ENCODE measurements around the gene PDK2. TPM values are rescaled to one million over a fixed set of nuclear protein-coding genes. Genes with fewer than 3 reads are reported as not detected.

PDK2 gene
- total and polyA plus RNA-seq, 9 of the 15 experiments (the other 6 are each of a cell fraction or from before 2014, with no cell fraction given), result 0.03 to 2.5 (median 1.4) TPM

DNA sequence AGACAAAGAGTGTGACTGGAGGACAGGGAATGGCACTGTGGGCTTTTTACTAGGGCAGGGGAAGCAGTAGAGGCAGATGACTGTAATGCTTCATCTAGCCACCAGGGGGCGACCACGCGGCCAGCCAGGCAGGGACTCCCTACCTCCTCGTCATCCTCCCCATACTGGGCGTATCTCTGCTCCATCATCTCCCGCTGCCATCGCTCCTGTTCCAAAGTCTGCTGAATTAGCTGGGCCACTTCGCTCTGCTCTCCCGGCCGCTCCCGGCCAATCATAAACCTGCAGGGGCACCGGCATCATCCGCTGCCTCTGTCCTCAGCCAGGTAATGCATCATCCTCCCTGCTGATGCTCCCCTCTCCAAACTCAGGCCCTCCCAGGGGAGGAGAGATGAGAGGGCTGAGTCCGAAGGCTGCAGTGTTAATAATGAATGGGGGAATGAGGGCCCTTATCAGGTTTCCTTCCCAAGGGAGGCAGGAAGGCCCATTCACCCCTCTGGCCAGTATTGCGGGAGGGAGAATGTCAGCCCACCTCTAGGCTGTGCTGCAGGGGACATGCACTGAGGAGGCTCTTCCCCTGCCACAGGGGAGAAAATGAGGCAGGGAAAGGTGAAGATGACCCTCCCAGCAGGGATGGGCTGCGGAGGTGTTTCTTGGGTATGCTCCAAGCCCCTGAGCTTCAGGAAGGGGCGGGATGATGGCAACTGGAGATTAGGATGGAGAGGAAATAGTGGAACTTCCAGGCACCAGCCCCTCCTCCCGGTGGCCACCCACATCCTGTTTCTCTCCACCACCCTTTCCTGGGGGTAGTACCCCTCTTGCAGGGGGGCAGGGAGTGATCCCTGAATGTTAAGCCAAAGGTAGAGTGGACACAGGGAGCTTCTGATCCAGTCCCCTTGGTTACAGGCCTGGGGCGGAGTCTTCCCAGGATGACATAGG, 45.1 kb downstream of the PDK2 start (continued):
- TF ChIP-seq, protein P1, sequence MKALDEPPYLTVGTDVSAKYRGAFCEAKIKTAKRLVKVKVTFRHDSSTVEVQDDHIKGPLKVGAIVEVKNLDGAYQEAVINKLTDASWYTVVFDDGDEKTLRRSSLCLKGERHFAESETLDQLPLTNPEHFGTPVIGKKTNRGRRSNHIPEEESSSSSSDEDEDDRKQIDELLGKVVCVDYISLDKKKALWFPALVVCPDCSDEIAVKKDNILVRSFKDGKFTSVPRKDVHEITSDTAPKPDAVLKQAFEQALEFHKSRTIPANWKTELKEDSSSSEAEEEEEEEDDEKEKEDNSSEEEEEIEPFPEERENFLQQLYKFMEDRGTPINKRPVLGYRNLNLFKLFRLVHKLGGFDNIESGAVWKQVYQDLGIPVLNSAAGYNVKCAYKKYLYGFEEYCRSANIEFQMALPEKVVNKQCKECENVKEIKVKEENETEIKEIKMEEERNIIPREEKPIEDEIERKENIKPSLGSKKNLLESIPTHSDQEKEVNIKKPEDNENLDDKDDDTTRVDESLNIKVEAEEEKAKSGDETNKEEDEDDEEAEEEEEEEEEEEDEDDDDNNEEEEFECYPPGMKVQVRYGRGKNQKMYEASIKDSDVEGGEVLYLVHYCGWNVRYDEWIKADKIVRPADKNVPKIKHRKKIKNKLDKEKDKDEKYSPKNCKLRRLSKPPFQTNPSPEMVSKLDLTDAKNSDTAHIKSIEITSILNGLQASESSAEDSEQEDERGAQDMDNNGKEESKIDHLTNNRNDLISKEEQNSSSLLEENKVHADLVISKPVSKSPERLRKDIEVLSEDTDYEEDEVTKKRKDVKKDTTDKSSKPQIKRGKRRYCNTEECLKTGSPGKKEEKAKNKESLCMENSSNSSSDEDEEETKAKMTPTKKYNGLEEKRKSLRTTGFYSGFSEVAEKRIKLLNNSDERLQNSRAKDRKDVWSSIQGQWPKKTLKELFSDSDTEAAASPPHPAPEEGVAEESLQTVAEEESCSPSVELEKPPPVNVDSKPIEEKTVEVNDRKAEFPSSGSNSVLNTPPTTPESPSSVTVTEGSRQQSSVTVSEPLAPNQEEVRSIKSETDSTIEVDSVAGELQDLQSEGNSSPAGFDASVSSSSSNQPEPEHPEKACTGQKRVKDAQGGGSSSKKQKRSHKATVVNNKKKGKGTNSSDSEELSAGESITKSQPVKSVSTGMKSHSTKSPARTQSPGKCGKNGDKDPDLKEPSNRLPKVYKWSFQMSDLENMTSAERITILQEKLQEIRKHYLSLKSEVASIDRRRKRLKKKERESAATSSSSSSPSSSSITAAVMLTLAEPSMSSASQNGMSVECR (CRISPR knock-in tag; IDR thresholded peaks at IDR 0.05), result no peak; the same call in 1 of the 2 replicates
- TF ChIP-seq XRCC4 (IDR thresholded peaks at IDR 0.05; ENCODE audit: extremely low read depth, insufficient read depth, insufficient read length) (no peak), MEIS2 (IDR thresholded peaks at IDR 0.05; ENCODE audit: partially characterized antibody) (no peak), ZNF436 (CRISPR knock-in tag; IDR thresholded peaks at IDR 0.05) (no peak), KDM1A (IDR thresholded peaks at IDR 0.05) (no peak), PHF20 (IDR thresholded peaks at IDR 0.05; ENCODE audit: partially characterized antibody) (no peak), ZNF175 (CRISPR knock-in tag; IDR thresholded peaks at IDR 0.05; ENCODE audit: low read depth) (no peak), ZNF174 (CRISPR knock-in tag; IDR thresholded peaks at IDR 0.05) (no peak), ZNF165 (CRISPR knock-in tag; IDR thresholded peaks at IDR 0.05; ENCODE audit: borderline replicate concordance) (no peak; the same call in 1 of the 2 replicates), HDGF (IDR thresholded peaks at IDR 0.05) (no peak), RBM34 (IDR thresholded peaks at IDR 0.05; ENCODE audit: borderline replicate concordance, insufficient read depth, low read length) (no peak), EWSR1 (IDR thresholded peaks at IDR 0.05; ENCODE audit: borderline replicate concordance, low read depth, partially characterized antibody) (no peak), MEF2D (tag; conservative IDR thresholded peaks at IDR 0.05; ENCODE audit: low read depth) (no peak), EHMT2 (IDR thresholded peaks at IDR 0.05) (no peak), HEY1 (CRISPR knock-in tag; IDR thresholded peaks at IDR 0.05; ENCODE audit: borderline replicate concordance) (no peak), DMBX1 (CRISPR knock-in tag; IDR thresholded peaks at IDR 0.05; ENCODE audit: borderline replicate concordance) (no peak), NFIC (IDR thresholded peaks at IDR 0.05) (no peak), ZNF766 (CRISPR knock-in tag; conservative IDR thresholded peaks at IDR 0.05) (no peak), SRSF9 (IDR thresholded peaks at IDR 0.05; ENCODE audit: borderline replicate concordance, low read depth, low read length) (no peak), ZNF354B (CRISPR knock-in tag; IDR thresholded peaks at IDR 0.05) (no peak), PTRF (tag; IDR thresholded peaks at IDR 0.05) (no peak)
- TF ChIP-seq, protein P2, sequence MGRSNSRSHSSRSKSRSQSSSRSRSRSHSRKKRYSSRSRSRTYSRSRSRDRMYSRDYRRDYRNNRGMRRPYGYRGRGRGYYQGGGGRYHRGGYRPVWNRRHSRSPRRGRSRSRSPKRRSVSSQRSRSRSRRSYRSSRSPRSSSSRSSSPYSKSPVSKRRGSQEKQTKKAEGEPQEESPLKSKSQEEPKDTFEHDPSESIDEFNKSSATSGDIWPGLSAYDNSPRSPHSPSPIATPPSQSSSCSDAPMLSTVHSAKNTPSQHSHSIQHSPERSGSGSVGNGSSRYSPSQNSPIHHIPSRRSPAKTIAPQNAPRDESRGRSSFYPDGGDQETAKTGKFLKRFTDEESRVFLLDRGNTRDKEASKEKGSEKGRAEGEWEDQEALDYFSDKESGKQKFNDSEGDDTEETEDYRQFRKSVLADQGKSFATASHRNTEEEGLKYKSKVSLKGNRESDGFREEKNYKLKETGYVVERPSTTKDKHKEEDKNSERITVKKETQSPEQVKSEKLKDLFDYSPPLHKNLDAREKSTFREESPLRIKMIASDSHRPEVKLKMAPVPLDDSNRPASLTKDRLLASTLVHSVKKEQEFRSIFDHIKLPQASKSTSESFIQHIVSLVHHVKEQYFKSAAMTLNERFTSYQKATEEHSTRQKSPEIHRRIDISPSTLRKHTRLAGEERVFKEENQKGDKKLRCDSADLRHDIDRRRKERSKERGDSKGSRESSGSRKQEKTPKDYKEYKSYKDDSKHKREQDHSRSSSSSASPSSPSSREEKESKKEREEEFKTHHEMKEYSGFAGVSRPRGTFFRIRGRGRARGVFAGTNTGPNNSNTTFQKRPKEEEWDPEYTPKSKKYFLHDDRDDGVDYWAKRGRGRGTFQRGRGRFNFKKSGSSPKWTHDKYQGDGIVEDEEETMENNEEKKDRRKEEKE (IDR thresholded peaks at IDR 0.05; ENCODE audit: borderline replicate concordance in 1 of 2, control insufficient read depth in 1 of 2, low read depth in 2 of 2, low read length in 1 of 2), result no peak

Measured in K562 (cell line).